ENCODE measurements around the gene DVL3.
"Not testable (repeated sequence)": the region's sequence is repeated elsewhere in the genome, so short reads cannot be mapped to it uniquely, and the experiment has no call there.

The DVL3 gene

GRCh38 chr3:184154885-184155643 is at the start of gene DVL3:
DVL3 (plus strand) TSS chr3:184155377; CDS start chr3:184155636, 259 bp downstream.
- DNase-seq = peak; percentile 68

- no peak for DNase-seq
Measured at GRCh38 chr3:184110316-184110725, 44.9 kb upstream of the DVL3 start.

- DNase-seq = no peak
Measured at GRCh38 chr3:184116017-184116416, 39.2 kb upstream of the DVL3 start.

GRCh38 chr3:184117636-184118035 is 37.5 kb upstream of the DVL3 start:
- no peak for DNase-seq

GRCh38 chr3:184121031-184121430 is 34.1 kb upstream of the DVL3 start:
- not testable (repeated sequence) for DNase-seq

GRCh38 chr3:184126006-184126405 is 29.2 kb upstream of the DVL3 start:
- no peak for DNase-seq

GRCh38 chr3:184129012-184129411 is 26.2 kb upstream of the DVL3 start:
- DNase-seq = no peak

GRCh38 chr3:184132945-184133344 is 22.2 kb upstream of the DVL3 start:
- no peak for DNase-seq

- peak; percentile 90 for DNase-seq
Measured at GRCh38 chr3:184133840-184134745, 21.1 kb upstream of the DVL3 start.

GRCh38 chr3:184134746-184135148 is 20.4 kb upstream of the DVL3 start:
- no peak for DNase-seq

GRCh38 chr3:184135149-184135910 is 19.8 kb upstream of the DVL3 start, which contains the start of gene EIF2B5:
EIF2B5 (plus strand) TSS chr3:184135358; CDS start chr3:184135386, 28 bp downstream.
- peak; percentile 93 for DNase-seq

GRCh38 chr3:184135911-184136260 is 19.3 kb upstream of the DVL3 start:
- no peak for DNase-seq

GRCh38 chr3:184140436-184140835 is 14.7 kb upstream of the DVL3 start:
- no peak for DNase-seq

GRCh38 chr3:184142199-184142598 is 13.0 kb upstream of the DVL3 start:
- DNase-seq = no peak

- DNase-seq = no peak
Measured at GRCh38 chr3:184143327-184143726, 11.8 kb upstream of the DVL3 start.

- no peak for DNase-seq
Measured at GRCh38 chr3:184144505-184144904, 10.7 kb upstream of the DVL3 start.

GRCh38 chr3:184145111-184145524 is 10.1 kb upstream of the DVL3 start:
- peak; percentile 74 for DNase-seq

GRCh38 chr3:184145751-184146270 is 9.4 kb upstream of the DVL3 start:
- no peak for DNase-seq

- DNase-seq = no peak
Measured at GRCh38 chr3:184148076-184148475, 7.1 kb upstream of the DVL3 start.

GRCh38 chr3:184149123-184149522 is 6.1 kb upstream of the DVL3 start:
- DNase-seq = no peak

- peak; percentile 35 for DNase-seq
Measured at GRCh38 chr3:184149770-184150169, 5.4 kb upstream of the DVL3 start.

GRCh38 chr3:184155644-184156521 is 706 bp downstream of the DVL3 start:
- DNase-seq = no peak
